ENCODE results near the gene MRAS.

DNA sequence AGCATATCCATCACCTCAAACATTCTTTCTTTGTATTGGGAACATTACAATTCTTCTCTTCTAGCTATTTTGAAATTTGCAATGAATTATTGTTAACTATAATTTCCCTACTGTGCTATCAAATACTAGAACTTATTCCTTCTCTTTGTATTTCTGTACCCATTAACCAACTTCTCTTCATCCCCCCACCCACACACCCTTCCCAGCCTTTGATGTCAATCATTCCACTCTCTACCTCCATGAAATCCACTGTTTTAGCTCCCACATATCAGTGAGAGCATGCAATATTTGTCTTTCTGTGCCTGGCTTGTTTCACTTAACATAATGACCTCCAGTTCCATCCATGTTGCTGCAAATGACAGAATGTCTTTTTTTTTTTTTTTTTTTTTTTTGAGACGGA, 30.6 kb downstream of the MRAS start:
- TF ChIP-seq CTCF (conservative IDR thresholded peaks at IDR 0.05; ENCODE audit: low read depth, low read length) (no peak), EZH2 (IDR thresholded peaks at IDR 0.05; ENCODE audit: borderline replicate concordance, low read depth, low read length, poor library complexity, severe bottlenecking) (no peak)

Data from A673 (cell line).